ENCODE data around the gene B3GNT8.
A peak's percentile ranks its signal among the peaks of the same experiment; 100 is the strongest.
"Not testable (repeated sequence)": the region's sequence is repeated elsewhere in the genome, so short reads cannot be mapped to it uniquely, and the experiment has no call there.

B3GNT8 gene, protein sequence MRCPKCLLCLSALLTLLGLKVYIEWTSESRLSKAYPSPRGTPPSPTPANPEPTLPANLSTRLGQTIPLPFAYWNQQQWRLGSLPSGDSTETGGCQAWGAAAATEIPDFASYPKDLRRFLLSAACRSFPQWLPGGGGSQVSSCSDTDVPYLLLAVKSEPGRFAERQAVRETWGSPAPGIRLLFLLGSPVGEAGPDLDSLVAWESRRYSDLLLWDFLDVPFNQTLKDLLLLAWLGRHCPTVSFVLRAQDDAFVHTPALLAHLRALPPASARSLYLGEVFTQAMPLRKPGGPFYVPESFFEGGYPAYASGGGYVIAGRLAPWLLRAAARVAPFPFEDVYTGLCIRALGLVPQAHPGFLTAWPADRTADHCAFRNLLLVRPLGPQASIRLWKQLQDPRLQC

DNA sequence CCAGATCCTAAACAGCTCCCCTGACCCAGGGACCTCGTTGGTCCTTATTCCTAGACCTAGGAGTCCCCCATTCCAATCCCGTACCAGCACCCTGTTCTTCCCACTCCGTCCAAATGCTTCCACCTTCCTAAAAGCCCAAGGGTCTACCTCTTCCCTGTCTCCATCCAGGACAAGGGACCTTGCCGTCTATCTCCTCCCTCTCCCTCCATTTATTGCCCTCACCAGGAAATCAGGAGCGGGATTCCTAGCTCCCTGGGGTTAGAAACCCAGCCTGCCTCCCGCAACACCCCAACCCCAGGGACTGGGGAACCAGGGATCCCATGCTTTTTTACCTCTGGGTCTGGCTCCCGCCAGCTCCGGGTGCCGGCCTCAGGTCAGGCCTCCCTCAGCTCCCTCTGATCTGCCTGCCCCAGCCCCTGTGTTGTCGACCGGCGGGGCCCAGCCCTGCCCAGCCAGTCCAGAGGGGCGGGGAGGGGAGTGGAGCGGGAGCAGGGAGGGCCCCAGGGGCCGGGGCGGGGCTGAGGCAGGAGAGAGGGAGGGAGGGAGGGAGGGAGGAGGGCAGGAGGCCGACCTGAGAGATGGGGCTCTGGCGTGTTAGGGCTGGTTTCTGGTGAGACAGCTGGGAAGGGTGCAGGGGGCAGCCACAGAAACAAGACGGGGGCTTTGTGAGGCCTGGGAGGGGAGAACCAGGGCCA, at the start of gene B3GNT8:
TSS of gene B3GNT8 (minus strand) at position 423 of the 695 bp plus-strand sequence. CDS start 596 bp downstream, outside the sequence.
- DNase-seq (ENCODE audit: low read depth in 2 of 2) = no peak

DNA sequence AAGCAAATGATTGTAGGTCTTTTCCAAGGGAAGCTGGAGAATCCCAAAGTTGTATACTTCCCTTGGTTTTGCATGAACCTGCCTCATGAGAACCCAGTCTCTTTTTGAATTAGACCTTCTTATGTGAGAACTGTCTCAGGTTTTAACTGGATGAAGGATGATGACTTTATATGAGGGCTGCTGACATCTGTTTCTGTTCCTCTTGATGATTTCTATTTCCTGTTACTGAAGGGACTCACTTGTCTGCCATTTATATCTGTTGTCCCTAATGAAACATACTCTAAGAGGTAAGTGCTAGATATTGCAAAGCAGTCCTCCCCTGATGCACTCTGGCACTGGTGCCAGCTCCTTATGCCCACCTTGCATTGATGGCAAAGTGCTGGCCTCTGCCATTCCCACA, 49.4 kb upstream of the B3GNT8 start:
- no peak for DNase-seq (ENCODE audit: low read depth in 2 of 2)

DNA sequence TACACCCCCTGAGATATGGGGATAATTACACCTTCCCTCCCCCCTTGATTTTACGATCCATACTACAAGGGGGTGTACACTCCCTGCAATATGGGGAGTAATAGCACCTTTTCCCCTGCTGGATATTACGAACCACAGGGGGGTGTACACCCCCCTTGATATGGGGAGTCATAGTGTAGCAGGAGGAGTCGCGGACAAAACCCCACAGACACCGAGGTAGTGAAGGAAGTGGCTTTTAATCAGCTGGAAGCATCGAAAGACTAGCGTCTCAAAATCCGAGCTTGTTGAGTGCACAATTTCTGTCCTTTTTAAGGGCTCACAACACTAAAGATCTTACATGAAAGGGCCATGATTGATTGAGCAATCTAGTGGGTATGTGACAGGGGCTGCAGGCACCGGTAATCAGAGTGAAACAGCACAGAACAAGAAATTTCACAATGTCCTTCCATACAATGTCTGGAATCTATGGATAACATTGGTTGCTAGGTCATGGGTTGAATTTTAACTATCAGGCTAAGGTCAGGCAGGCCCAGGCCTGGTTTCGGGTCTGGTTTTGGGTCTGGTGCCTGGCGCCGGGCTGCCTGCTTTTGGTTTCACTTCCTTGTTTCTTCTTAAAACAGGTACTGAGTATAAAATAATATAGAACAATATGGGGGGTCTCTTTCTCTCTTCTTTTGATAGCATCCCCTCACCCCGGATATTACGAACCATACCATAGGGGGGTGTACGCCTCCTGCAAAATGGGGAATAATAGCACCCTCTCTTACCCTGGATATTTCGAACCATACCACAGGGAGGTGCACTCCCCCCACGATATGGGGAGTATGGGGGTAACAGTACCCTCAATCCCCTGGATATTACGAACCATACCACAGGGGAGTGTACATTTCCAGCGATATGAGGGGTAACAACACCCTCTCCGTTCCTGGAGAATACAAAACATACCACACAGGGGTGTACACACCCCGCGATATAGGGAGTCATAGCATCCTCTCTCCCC, 36.4 kb upstream of the B3GNT8 start:
- DNase-seq (ENCODE audit: low read depth in 2 of 2) = not testable (repeated sequence)

DNA sequence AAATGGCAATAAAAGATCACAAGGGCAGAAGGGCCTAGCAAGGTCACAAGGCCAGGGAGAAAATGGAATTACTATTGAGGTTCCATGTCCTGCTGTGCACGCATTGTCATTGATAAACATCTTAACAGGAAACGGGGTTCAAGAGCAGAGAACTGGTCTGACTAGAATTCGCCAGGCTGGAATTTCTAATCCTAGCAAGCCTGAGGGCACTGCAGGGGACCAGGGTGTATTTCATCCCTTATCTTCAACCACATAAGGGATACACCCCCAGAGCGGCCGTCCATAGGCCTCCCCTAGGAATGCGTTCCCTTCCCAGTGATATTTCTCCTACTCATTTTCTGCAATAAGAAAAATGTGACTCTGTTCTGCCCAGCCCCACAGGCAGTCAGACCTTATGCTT, 35.3 kb upstream of the B3GNT8 start:
- no peak for DNase-seq (ENCODE audit: low read depth in 2 of 2)

DNA sequence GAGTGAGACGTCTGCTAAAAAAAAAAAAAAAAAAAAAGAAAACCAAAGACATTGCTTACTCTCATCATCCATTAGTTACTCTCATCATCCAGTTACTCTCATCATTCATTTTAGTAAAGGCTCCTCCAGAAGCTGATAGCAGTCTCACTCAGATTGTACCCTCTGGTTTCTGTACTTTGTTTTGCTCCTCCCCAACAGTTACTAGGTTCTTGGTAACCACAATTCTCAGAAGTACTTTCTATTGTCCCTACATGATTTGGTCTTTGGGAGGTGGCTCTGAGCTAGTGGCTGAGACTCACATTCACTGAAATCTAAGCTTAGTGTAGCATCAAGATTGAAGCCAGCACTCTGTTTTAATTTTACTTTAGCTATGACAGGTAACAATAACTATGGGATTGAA, 30.1 kb upstream of the B3GNT8 start:
- no peak for DNase-seq (ENCODE audit: low read depth in 2 of 2)

DNA sequence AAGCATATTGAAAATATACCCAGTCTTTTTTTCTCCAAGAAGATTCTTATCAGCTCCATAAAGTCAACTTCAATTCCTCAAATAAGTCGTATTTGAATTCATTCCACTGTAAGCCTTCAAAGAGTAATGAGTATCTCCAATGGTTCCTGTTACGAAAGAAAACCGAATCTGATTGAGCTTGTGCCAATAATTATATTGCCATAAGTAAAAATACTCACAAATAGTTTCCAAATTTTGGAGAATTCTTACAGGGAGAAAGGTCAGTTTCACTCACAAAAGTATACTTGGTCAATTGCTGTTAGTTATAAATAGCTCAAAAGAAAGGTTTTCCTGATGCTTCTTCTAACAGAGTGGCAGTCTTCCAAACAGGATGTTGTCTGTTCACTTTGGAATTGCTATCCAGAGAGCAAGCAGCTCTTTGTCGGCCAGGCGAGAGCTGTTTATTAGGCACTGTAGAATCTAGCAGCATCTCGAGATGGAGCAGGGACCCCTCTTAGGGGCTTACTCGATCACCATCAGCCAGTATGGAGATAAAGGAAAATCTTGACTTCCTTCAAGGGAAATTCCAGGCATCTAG, 29.3 kb upstream of the B3GNT8 start:
- no peak for DNase-seq (ENCODE audit: low read depth in 2 of 2)

DNA sequence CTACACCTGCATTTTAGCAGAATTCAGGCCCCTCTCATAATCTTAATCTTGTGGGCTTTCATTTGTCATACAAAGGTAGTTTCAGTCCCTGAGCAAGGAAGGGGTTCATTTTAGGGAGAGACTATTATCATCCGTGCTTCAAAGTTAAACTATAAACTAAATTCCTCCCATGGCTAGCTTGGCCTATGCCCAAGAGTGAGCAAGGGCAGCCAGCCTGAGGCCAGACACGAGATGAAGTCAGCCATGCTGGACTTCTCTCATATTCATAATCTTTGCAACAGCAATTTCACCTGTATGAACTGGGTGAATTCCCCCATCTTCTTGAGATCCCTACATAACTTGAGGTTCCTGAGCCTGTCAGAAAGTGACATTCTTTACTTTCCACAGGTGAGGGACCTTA, 28.8 kb upstream of the B3GNT8 start:
- DNase-seq (ENCODE audit: low read depth in 2 of 2) = no peak

DNA sequence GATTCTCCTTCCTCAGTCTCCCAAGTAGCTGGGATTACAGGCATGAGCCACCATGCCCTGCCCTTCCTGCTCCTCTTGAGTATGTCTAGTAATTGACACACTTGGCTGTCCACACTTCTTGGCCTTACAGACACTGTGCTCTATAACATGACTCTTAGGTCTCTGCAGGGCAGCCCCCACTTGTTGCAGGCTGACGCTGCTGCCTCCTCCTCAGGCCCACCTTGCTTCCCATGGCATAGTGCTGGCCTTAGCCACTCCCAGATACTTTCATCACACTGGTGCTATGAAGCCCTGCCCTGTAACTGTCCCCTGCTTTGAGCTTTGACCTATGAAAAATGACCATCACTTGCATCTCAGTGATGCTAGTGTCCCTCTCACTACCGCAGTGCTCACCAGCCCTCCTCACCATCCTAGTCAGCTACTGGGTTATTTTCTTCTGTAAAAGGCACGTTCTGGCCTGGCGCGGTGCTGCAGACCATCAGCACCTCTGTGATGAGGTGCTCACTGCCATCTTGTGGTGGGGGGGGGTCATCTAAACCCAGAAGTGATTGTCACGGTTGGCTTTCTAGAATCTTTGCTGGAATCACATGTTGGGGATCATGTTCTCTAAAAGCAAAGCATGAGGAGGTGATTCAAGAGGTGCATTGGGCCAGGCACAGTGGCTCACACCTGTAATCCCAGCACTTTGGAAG, 25.6 kb upstream of the B3GNT8 start:
- no peak for DNase-seq (ENCODE audit: low read depth in 2 of 2)

DNA sequence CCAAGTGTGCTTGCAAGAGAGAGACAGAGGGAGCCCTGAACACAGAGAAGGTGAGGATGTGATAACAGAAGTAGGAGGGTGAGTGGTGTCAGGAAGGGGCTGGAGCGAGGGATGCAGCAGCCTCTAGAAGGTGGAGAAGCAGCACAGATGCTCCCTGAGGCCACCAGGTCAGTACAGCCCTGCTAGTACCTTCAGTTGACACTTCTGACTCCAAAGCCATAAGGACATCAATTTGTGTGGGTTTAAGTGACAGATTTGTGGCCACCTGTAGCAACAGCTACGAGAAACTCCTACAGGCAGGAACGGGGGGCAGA, 22.6 kb upstream of the B3GNT8 start:
- DNase-seq (ENCODE audit: low read depth in 2 of 2) = no peak

DNA sequence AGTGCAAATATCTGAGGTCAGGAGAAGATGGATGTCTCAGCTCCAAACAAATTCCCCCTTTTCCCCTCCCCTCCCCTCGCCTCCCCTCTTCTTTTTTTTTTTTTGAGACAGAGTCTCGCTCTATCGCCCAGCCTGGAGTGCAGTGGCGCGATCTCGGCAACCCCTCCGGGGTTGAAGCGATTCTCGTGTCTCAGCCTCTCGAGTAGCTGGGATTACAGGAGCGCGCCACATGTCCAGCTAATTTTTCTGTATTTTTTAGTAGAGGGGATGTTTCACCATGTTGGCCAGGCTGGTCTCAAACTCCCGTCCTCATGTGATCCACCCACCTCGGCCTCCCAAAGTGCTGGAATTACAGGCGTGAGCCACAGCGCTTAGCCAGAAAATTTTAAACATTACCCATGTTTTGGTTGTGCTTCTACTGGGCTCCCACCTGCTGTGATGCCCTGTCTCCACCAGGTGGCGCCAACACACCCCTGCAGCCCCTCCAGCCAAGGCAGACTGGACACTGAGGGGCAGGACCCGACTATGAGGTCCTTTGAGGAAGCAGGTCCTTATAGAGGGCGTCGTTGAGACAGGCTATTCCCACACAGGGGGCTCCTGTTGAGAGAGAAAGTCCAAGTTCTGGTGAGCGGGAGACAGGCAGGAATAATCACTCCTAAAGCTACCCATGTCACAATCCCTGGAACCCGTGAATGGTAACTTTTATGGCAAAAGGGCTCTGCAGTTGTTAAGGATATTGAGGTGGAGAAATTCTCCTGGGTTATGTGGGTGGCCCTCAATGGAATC, 22.1 kb upstream of the B3GNT8 start:
- DNase-seq (ENCODE audit: low read depth in 2 of 2) = peak; percentile 47

DNA sequence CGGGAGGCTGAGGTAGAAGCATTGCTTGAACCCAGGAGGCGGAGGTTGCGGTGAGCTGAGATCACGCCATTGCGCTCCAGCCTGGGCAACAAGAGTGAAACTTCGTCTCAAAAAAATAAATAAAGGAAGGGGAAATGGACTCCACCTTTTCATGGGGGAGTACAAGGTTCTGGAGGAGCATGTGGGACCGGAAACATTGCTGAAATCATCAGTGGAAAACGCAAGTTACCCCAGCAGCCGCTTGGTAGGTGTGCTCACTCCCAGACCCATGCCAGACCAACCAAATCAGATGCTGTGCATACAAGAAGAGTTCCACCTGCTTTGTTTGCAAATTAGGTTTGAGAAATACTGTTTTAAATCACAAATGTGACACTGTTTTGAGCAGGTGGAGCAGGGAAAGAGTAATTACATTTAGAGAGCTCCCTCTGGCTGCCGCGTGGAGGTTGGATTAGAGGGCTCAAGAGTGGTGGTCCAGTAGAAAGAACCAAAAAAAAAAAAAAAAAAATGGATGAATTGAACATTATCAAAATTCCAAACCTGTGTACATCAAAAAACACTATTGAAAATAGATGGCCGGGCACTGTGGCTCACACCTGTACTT, 20.7 kb upstream of the B3GNT8 start:
- DNase-seq (ENCODE audit: low read depth in 2 of 2) = no peak

DNA sequence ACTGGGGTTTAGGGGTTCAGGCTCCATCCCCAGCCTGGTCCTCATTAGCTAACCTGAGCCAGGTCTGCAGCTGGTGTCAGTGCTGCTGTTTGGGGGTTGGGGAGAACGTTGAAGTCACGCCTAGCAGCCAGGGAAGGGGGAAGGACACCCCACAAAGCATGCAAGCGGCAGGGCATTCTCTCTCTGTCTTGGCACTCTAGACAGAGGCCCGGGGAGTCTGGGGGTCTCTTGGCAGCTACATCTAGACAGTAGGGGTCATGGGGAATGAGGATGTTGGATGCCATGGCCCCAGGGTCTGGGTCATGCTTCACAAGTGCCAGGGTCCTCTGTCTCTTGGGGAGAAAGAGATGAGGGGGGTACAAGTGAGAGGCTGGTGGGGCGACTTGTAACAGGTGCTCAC, 18.4 kb upstream of the B3GNT8 start:
- no peak for DNase-seq (ENCODE audit: low read depth in 2 of 2)

DNA sequence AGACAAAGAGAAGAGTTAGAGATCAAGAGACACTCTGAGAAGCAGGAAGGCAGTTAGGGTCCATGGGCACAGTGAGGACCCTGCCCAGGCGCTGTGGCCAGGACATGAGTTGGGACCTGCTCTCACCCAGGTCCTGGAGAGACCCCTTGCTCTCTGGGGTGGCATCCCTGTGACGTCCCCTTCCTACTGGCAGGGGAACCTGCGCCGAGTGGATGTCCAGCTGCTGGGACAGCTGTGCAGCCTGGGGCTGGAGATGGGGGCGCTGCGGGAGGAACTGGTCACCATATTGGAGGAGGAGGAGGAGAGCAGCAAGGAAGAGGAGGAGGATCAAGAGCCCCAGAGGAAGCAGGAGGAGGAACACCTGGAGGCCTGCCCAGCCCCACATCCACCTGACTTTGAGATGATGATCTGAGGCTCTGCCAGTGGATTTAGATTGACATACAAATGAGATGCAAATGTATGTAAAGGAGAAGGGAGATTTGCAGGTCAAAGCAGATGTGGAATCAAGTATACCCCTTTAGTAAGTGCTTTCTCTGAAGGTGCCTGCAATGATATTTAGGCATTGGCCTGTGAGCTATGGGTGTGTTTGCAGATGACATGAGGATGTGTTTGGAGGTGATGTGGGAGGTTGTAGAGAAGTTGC, 16.8 kb upstream of the B3GNT8 start:
- no peak for DNase-seq (ENCODE audit: low read depth in 2 of 2)

DNA sequence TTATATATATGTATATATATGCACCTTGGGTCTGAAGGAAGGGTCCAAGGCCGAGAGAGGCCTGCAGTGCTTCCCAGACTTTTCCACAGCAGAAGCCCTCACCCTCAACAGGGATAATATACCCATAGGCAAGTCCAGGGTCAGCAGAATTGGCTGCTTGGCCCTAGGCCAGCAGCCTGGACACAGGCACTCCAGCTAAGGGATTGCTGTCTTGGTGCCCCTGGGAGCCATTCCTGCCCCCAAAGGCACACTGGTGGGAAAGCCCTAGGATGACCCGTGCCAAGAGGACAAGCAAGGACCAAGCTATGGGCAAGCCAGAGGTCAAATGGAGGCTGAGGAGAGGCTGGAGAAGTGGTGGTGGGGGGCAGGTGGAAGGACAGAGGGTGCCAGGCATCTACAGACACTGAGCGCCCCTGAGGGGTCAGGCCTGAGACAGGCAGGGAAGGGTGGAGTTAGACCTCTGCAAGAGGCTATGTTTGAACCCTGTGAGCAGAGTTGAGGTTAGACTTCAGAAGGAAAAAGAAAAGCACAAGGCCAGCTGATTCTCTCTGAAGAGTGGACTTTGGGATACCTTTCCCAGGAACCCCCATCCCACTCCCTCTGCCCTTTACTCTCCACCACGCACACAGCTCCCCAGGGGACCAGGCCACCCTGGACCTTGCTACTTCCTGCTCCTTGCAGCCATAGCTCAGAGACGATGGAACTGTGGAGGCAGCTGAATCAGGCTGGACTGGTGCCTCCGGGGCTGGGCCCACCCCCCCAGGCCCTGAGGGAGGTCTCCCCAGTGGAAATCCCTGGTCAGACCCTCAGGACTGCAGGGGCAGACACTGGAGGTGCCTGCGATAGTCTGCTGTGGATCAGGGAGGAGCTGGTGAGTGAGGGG, 15.5 kb upstream of the B3GNT8 start, which contains the start of gene ERICH4:
TSS of gene ERICH4 (plus strand) at position 684 of the 883 bp plus-strand sequence. CDS start at position 698, 14 bp downstream.
- DNase-seq (ENCODE audit: low read depth in 2 of 2) = no peak

DNA sequence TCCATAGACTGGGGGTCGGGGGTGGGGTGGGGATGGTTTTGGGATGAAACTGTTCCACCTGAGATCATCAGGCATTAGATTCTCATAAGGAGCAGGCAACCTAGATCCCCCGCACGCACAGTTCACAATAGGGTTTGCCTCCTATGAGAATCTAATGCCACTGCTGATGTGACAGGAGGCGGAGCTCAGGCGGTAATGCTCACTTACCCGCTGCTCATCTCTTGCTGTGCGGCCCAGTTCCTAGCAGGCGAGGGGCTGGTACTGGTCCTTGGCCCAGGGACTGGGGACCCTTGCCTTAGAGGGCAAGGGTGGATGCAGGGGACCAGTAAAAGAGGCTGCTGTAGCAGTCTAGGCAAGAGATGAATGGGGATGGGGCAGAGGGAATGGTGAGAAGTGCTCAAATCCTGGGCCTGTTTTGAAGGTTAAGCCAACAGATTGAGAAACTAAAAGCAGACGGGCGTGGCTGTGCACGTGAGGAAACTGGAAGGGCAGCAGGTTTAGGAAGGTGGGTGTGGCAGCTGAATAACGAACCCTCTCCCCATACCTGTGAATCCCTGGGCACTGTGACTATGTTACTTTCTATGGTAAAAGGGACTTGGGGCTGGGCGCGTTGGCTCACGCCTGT, 14.3 kb upstream of the B3GNT8 start:
- DNase-seq (ENCODE audit: low read depth in 2 of 2) = no peak

DNA sequence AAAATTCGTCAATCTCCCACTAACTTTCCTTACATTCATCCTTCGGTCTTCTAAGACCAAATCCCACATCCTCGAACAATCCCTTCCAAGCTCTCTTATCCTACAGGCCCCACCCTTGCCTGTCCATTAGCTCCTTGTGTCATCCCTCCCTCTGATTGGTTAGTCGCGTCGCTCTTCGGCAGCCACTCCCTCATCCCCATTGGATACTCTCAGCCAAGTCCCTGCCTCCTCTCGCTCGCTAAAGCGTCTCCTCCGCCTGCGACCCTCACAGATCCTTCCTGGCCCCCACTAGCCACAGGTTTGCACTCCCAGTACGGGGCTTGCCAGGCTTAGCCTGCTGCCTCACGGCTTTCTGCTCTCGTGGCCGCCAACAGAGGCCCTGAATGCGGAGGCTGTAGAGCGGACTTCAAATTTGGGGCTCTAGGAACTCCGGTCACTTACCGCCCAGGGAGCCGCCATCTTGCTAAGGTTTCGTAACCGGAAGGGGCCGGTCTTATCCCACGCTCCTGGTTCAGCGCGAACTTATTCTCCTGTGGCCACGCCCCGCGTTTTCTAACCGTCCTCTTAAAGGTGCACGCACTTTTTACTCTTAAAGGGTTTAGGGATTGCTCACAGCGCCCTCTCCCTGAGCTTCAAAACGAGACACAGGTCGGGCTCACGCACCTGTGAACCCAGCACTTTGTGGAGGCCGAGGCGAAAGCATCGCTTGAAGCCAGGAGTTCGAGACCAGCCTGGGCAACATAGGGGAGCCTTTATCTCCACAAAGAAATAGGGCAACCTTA, 12.5 kb upstream of the B3GNT8 start, which contains the start of gene DMAC2:
TSS of gene DMAC2 (minus strand) at position 472 of the 782 bp plus-strand sequence. CDS start at position 459, 13 bp downstream.
- peak; percentile 90 to 94 for DNase-seq (ENCODE audit: low read depth in 2 of 2)
